Fibroblast of villous mesenchyme (primary cell): ENCODE measurements around the gene NCMAP. TPM values are rescaled to one million over a fixed set of nuclear protein-coding genes. Genes with fewer than 3 reads are reported as not detected.

Source experiments
- DNase-seq: peaks from one replicate; pipeline ENCODE4 v3.0.0-alpha.2; 2010; ENCODE audit warnings: low read depth
- H3K4me3 ChIP-seq: 2 replicates; pipeline ENCODE4 v1.5.1; 2011; ENCODE audit warnings: low read depth, mild to moderate bottlenecking, low read length
- CTCF ChIP-seq: IDR thresholded peaks from 2 replicates; pipeline ENCODE4 v1.5.1; 2012; ENCODE audit warnings: low read depth, mild to moderate bottlenecking, low read length; ENCODE audit not compliant: insufficient read depth
- total RNA-seq: library from RNA; depleted of rRNA; stranded (reverse); fragments of >200 nt; gene quantifications from 2 replicates; pipeline ENCODE4 v1.2.3, GENCODE V29; 2012

The NCMAP gene
- total RNA-seq, 1 donor, result not detected

DNA sequence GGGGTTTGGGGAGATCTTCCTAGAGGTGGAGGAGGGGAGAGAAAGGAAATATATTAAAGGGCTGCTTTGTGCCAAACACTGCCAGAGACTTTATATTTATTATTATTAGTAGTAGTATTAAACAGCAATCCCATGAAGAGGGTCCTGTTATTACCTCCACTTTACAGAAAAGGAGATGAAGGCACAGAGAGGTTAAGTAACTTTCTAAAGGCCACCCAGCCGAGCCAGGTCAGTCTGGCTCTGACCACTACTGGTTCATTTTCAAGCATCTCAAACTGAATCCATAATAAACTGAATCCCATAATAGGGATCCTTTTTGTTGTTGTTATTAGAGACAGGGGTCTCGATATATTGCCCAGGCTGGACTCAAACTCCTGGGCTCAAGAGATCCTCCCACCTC lies 12.6 kb downstream of the NCMAP start:
- TF ChIP-seq CTCF, result no peak
- no peak for DNase-seq

GRCh38 chr1:24570265-24571125 lies 14.6 kb downstream of the NCMAP start:
- H3K4me3 ChIP-seq, result no peak overlapping the region
- TF ChIP-seq CTCF, result no peak
- DNase-seq, result no peak

More for the DNA sequence above, 12.6 kb downstream of the NCMAP start:
- H3K4me3 ChIP-seq, result no peak overlapping the region

- no peak for DNase-seq
- H3K4me3 ChIP-seq, result no peak overlapping the region
- TF ChIP-seq CTCF, result no peak
Observed at GRCh38 chr1:24572301-24572700, 16.4 kb downstream of the NCMAP start.

DNA sequence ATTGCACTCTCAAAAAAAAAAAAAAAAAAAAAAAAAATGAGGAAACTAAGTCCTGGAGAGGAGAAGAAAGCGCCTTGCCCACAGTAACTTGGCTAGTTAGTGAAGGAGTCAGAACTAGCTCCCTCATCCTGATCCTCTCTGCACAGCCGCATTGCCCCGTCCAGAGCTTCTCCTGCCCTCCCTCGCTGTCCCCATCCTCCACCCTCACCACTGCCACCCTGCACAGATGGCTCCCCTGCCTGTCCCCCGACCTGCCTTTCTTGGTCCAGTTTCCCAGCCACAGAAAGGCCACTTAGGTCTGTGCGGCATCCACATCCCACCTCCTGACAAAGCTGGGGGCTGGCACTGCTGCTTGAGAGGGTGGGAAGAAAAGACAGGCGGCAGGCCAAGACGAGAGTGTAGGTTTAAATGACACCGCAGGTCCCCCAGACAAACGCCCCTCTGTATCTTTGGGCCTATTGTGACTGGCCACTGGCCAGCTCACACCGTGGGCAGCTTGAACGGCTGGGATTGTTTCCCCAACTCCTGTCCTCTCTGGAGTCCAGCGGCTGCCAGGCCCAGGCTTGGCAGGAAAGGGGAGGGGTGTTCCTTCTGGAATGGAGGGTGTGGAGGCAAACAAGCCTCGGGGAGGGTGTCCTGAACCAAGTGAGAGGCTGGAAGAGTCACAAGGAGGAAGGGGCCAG lies 20.2 kb downstream of the NCMAP start:
- no peak overlapping the region for H3K4me3 ChIP-seq
- TF ChIP-seq CTCF, result no peak
- no peak for DNase-seq

- H3K4me3 ChIP-seq, result no peak overlapping the region
- DNase-seq, result no peak
- no peak for TF ChIP-seq CTCF
Observed at GRCh38 chr1:24578846-24579245, 23.0 kb downstream of the NCMAP start.

DNA sequence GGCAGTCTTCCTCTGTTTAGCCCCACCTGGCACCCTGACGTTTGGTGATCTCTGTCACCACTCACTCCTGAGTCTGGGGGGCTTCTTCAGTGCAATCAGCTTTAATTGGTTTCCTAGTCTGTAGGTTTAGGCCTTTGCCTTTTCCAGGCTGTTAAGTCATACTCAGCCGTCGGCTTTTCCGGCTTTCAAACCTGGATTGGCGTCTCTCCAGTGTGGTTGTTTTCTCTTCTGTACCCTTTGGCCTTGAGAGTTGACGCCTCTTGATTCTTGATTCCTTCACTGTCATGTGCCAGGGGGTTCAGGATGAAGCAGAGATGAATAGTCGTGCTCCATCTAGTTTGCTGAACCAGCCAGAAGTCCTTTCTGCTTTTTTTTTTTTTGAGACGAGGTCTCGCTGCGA lies 24.9 kb downstream of the NCMAP start:
- H3K4me3 ChIP-seq, result no peak overlapping the region
- DNase-seq, result no peak
- no peak for TF ChIP-seq CTCF
